HepG2 (cell line): ENCODE results near the gene C4orf46. TPM values are rescaled to one million over a fixed set of nuclear protein-coding genes. Genes with fewer than 3 reads are reported as not detected.

Experiments used
- ATF7 ChIP-seq, 2 experiments: fragments of 450-650 bp in 1 of 2; sonication (generic) in 1 of 2; formaldehyde crosslinking in 1 of 2; IDR thresholded peaks; 2 replicates each; pipeline versions ENCODE4 v1.4.0 to v1.6.1; 2016 to 2020; ENCODE audit warnings: antibody characterized with exemption in 1 of 2, mild to moderate bottlenecking in 1 of 2, missing genetic modification reagents in 1 of 2
- CBX1 ChIP-seq: IDR thresholded peaks from one replicate; pipeline ENCODE4 v1.6.1; 2016; ENCODE audit warnings: antibody characterized with exemption, low read depth
- ELF1 ChIP-seq: sonication (generic); formaldehyde crosslinking; IDR thresholded peaks from 2 replicates; pipeline ENCODE4 v1.4.0; 2020; ENCODE audit warnings: missing genetic modification reagents
- HES4 ChIP-seq: sonication (generic); formaldehyde crosslinking; IDR thresholded peaks from 2 replicates; pipeline ENCODE4 v1.9.0; 2021; ENCODE audit warnings: mild to moderate bottlenecking, missing genetic modification reagents, borderline replicate concordance
- JDP2 ChIP-seq: sonication (generic); formaldehyde crosslinking; IDR thresholded peaks from 2 replicates; pipeline ENCODE4 v1.8.1; 2022; ENCODE audit warnings: missing genetic modification reagents, borderline replicate concordance
- KDM5B ChIP-seq: sonication (generic); formaldehyde crosslinking; IDR thresholded peaks from 2 replicates; pipeline ENCODE4 v1.4.0; 2020; ENCODE audit warnings: missing genetic modification reagents, mild to moderate bottlenecking, borderline replicate concordance
- NFKB2 ChIP-seq: sonication (generic); formaldehyde crosslinking; IDR thresholded peaks from 2 replicates; pipeline ENCODE4 v1.4.0; 2020; ENCODE audit warnings: missing genetic modification reagents, borderline replicate concordance
- RARG ChIP-seq: sonication (generic); formaldehyde crosslinking; IDR thresholded peaks from 2 replicates; pipeline ENCODE4 v1.4.0; 2020; ENCODE audit warnings: low read depth, mild to moderate bottlenecking, missing genetic modification reagents
- RBFOX2 ChIP-seq: fragments of 200-400 bp; formaldehyde crosslinking; IDR thresholded peaks from 2 replicates; pipeline ENCODE4 v1.6.1; 2017; ENCODE audit warnings: low read depth, mild to moderate bottlenecking, low read length
- SRSF1 ChIP-seq: fragments of 200-400 bp; formaldehyde crosslinking; optimal IDR thresholded peaks from 2 replicates; pipeline ENCODE3; 2017; ENCODE audit warnings: mild to moderate bottlenecking, low read depth, low read length, moderate library complexity
- THAP8 ChIP-seq: sonication (generic); formaldehyde crosslinking; IDR thresholded peaks from 2 replicates; pipeline ENCODE4 v1.5.1; 2020; ENCODE audit warnings: missing genetic modification reagents, mild to moderate bottlenecking, borderline replicate concordance
- ZNF230 ChIP-seq: sonication (generic); formaldehyde crosslinking; IDR thresholded peaks from 2 replicates; pipeline ENCODE4 v1.4.0; 2020; ENCODE audit warnings: mild to moderate bottlenecking, missing genetic modification reagents
- polyA plus RNA-seq, 8 experiments: library from polyadenylated mRNA; depleted of rRNA in 3 of 8; stranded (reverse) in 7 of 8; unstranded in 1 of 8; fragments of >200 nt; fragmentation: Illumina TruSeq in 4 of 8; extraction: Trizol in 4 of 8; gene quantifications; 2 replicates each; pipeline versions ENCODE4 v1.2.1 to v1.2.3, GENCODE V29; 2011 to 2016; ENCODE audit warnings: low read depth in 4 of 8, missing spikeins in 1 of 8, mixed read lengths in 1 of 8; ENCODE audit not compliant: insufficient read depth in 1 of 8
- total RNA-seq, 5 experiments: library from RNA; depleted of rRNA; stranded (reverse); fragments of >200 nt; fragmentation: Illumina TruSeq; extraction: Trizol; gene quantifications; 2 replicates each; pipeline ENCODE4 v1.2.3, GENCODE V29; 2016; ENCODE audit warnings: low read depth in 1 of 5
- TF ChIP-seq, protein P1 (sequence below): sonication (generic); formaldehyde crosslinking; IDR thresholded peaks from 2 replicates; pipeline ENCODE4 v1.4.0; 2020; ENCODE audit warnings: mild to moderate bottlenecking, missing genetic modification reagents, borderline replicate concordance
- TF ChIP-seq, protein P2 (sequence below): sonication (generic); formaldehyde crosslinking; IDR thresholded peaks from 2 replicates; pipeline ENCODE4 v1.5.0; 2020; ENCODE audit warnings: mild to moderate bottlenecking, missing genetic modification reagents
- TF ChIP-seq, protein P3 (sequence below): sonication (generic); formaldehyde crosslinking; IDR thresholded peaks from 2 replicates; pipeline ENCODE4 v1.5.1; 2020; ENCODE audit warnings: mild to moderate bottlenecking, missing genetic modification reagents, moderate library complexity

C4orf46 gene
- total and polyA plus RNA-seq, 2 of the 13 experiments (the other 11 are each of a cell fraction or from before 2014, with no cell fraction given): 8.5 to 10.4 TPM

- TF ChIP-seq, protein P1, sequence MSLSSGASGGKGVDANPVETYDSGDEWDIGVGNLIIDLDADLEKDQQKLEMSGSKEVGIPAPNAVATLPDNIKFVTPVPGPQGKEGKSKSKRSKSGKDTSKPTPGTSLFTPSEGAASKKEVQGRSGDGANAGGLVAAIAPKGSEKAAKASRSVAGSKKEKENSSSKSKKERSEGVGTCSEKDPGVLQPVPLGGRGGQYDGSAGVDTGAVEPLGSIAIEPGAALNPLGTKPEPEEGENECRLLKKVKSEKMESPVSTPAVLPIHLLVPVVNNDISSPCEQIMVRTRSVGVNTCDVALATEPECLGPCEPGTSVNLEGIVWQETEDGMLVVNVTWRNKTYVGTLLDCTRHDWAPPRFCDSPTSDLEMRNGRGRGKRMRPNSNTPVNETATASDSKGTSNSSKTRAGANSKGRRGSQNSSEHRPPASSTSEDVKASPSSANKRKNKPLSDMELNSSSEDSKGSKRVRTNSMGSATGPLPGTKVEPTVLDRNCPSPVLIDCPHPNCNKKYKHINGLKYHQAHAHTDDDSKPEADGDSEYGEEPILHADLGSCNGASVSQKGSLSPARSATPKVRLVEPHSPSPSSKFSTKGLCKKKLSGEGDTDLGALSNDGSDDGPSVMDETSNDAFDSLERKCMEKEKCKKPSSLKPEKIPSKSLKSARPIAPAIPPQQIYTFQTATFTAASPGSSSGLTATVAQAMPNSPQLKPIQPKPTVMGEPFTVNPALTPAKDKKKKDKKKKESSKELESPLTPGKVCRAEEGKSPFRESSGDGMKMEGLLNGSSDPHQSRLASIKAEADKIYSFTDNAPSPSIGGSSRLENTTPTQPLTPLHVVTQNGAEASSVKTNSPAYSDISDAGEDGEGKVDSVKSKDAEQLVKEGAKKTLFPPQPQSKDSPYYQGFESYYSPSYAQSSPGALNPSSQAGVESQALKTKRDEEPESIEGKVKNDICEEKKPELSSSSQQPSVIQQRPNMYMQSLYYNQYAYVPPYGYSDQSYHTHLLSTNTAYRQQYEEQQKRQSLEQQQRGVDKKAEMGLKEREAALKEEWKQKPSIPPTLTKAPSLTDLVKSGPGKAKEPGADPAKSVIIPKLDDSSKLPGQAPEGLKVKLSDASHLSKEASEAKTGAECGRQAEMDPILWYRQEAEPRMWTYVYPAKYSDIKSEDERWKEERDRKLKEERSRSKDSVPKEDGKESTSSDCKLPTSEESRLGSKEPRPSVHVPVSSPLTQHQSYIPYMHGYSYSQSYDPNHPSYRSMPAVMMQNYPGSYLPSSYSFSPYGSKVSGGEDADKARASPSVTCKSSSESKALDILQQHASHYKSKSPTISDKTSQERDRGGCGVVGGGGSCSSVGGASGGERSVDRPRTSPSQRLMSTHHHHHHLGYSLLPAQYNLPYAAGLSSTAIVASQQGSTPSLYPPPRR (CRISPR knock-in tag): peak; percentile 60; the same call in 1 of the 2 replicates
- no peak for TF ChIP-seq JDP2 (CRISPR knock-in tag)
- TF ChIP-seq, protein P2, sequence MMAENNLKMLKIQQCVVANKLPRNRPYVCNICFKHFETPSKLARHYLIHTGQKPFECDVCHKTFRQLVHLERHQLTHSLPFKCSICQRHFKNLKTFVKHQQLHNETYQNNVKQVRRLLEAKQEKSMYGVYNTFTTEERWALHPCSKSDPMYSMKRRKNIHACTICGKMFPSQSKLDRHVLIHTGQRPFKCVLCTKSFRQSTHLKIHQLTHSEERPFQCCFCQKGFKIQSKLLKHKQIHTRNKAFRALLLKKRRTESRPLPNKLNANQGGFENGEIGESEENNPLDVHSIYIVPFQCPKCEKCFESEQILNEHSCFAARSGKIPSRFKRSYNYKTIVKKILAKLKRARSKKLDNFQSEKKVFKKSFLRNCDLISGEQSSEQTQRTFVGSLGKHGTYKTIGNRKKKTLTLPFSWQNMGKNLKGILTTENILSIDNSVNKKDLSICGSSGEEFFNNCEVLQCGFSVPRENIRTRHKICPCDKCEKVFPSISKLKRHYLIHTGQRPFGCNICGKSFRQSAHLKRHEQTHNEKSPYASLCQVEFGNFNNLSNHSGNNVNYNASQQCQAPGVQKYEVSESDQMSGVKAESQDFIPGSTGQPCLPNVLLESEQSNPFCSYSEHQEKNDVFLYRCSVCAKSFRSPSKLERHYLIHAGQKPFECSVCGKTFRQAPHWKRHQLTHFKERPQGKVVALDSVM (CRISPR knock-in tag): peak; percentile 59; the same call in 1 of the 2 replicates
- no peak for TF ChIP-seq RARG (CRISPR knock-in tag)
- TF ChIP-seq ELF1 (CRISPR knock-in tag): peak; percentile 100
- peak; percentile 86 for TF ChIP-seq SRSF1
- no peak for TF ChIP-seq THAP8 (CRISPR knock-in tag)
- TF ChIP-seq HES4: no peak
- no peak for TF ChIP-seq ZNF230 (CRISPR knock-in tag)
- peak; percentile 64; the same call in 1 of the 2 replicates for TF ChIP-seq NFKB2 (CRISPR knock-in tag)
- peak; percentile 76 for TF ChIP-seq RBFOX2
- peak; percentile 95 for TF ChIP-seq KDM5B (CRISPR knock-in tag)
- TF ChIP-seq, protein P3, sequence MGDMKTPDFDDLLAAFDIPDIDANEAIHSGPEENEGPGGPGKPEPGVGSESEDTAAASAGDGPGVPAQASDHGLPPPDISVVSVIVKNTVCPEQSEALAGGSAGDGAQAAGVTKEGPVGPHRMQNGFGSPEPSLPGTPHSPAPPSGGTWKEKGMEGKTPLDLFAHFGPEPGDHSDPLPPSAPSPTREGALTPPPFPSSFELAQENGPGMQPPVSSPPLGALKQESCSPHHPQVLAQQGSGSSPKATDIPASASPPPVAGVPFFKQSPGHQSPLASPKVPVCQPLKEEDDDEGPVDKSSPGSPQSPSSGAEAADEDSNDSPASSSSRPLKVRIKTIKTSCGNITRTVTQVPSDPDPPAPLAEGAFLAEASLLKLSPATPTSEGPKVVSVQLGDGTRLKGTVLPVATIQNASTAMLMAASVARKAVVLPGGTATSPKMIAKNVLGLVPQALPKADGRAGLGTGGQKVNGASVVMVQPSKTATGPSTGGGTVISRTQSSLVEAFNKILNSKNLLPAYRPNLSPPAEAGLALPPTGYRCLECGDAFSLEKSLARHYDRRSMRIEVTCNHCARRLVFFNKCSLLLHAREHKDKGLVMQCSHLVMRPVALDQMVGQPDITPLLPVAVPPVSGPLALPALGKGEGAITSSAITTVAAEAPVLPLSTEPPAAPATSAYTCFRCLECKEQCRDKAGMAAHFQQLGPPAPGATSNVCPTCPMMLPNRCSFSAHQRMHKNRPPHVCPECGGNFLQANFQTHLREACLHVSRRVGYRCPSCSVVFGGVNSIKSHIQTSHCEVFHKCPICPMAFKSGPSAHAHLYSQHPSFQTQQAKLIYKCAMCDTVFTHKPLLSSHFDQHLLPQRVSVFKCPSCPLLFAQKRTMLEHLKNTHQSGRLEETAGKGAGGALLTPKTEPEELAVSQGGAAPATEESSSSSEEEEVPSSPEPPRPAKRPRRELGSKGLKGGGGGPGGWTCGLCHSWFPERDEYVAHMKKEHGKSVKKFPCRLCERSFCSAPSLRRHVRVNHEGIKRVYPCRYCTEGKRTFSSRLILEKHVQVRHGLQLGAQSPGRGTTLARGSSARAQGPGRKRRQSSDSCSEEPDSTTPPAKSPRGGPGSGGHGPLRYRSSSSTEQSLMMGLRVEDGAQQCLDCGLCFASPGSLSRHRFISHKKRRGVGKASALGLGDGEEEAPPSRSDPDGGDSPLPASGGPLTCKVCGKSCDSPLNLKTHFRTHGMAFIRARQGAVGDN: peak; percentile 94
- peak; percentile 79 for TF ChIP-seq CBX1
- TF ChIP-seq ATF7 (IDR thresholded peaks at IDR 0.05): peak; percentile 97
- peak; percentile 95 for TF ChIP-seq ATF7 (CRISPR knock-in tag; IDR thresholded peaks at IDR 0.05)
These were observed 474 bp upstream of the C4orf46 start, which contains the start of gene ETFDH (continued) for GRCh38 chr4:158671915-158672806.
